SJSA1 (cell line): ENCODE data around the gene SON. TPM values are rescaled to one million over a fixed set of nuclear protein-coding genes. Genes with fewer than 3 reads are reported as not detected.

Source experiments
- DNase-seq, 2 experiments: peaks; one replicate each; pipeline ENCODE4 v3.0.0-alpha.2; 2015 to 2020; ENCODE audit warnings: low spot score in 2 of 2, low read depth in 1 of 2
- H3K27ac ChIP-seq: fragments of 250-450 bp; sonication (Bioruptor Pico); 2 replicates; pipeline ENCODE4 v1.5.1; 2020; ENCODE audit warnings: mild to moderate bottlenecking, moderate library complexity
- H3K27me3 ChIP-seq: fragments of 250-450 bp; sonication (Bioruptor Pico); replicated peaks from 2 replicates; pipeline ENCODE4 v1.5.1; 2020; ENCODE audit warnings: mild to moderate bottlenecking, moderate library complexity
- H3K36me3 ChIP-seq: fragments of 250-450 bp; sonication (Bioruptor Pico); 2 replicates; pipeline ENCODE4 v1.5.1; 2020; ENCODE audit warnings: mild to moderate bottlenecking
- H3K4me1 ChIP-seq: fragments of 250-450 bp; sonication (Bioruptor Pico); replicated peaks from 2 replicates; pipeline ENCODE4 v1.6.1; 2021; ENCODE audit warnings: mild to moderate bottlenecking
- H3K4me3 ChIP-seq: fragments of 250-450 bp; sonication (Bioruptor Pico); 2 replicates; pipeline ENCODE4 v1.5.1; 2020; ENCODE audit warnings: mild to moderate bottlenecking
- H3K9me3 ChIP-seq: fragments of 250-450 bp; sonication (Bioruptor Pico); replicated peaks from 2 replicates; pipeline ENCODE4 v1.5.1; 2020; ENCODE audit warnings: mild to moderate bottlenecking
- total RNA-seq: library from RNA; depleted of rRNA; stranded (reverse); fragments of >200 nt; shearing (Covaris generic); gene quantifications from 2 replicates; pipeline ENCODE4 v1.2.3, GENCODE V29; 2014

SON gene
- total RNA-seq, 1 experiment from 2014 or later, result 115 TPM

- no peak for DNase-seq
- H3K27me3 ChIP-seq, result no peaks in the 10 kb centered on the region
- H3K4me1 ChIP-seq, result no peaks in the 10 kb centered on the region
- H3K9me3 ChIP-seq, result no peaks in the 10 kb centered on the region
- peaks cover 58% of the 10 kb centered on the region for H3K36me3 ChIP-seq
- H3K27ac ChIP-seq, result no peak overlapping the region
- no peak overlapping the region for H3K4me3 ChIP-seq
Measured at GRCh38 chr21:33522953-33523349, 19.9 kb upstream of the SON start.

GRCh38 chr21:33531007-33531406 is 11.8 kb upstream of the SON start:
- DNase-seq, result no peak
- Histone ChIP-seq H3K36me3 (peaks cover 92% of the 10 kb centered on the region), H3K9me3 (no peaks in the 10 kb centered on the region), H3K4me1 (no peaks in the 10 kb centered on the region), H3K27me3 (no peaks in the 10 kb centered on the region), H3K4me3 (no peak overlapping the region), H3K27ac (no peak overlapping the region)

- H3K36me3 ChIP-seq, result peaks cover 71% of the 10 kb centered on the region
Measured at GRCh38 chr21:33537212-33537611, 5.6 kb upstream of the SON start.

GRCh38 chr21:33539616-33540015 is 3.2 kb upstream of the SON start:
- peaks cover 4% of the 10 kb centered on the region; the same call in 1 of the 2 replicates for H3K4me1 ChIP-seq
- no peak overlapping the region for H3K4me3 ChIP-seq
- H3K27me3 ChIP-seq, result no peaks in the 10 kb centered on the region
- no peaks in the 10 kb centered on the region for H3K9me3 ChIP-seq
- DNase-seq, result no peak
- no peak overlapping the region for H3K27ac ChIP-seq
- H3K36me3 ChIP-seq, result peaks cover 62% of the 10 kb centered on the region

More at GRCh38 chr21:33537212-33537611, 5.6 kb upstream of the SON start:
- H3K4me1 ChIP-seq, result 0 out of 2 replicates have a peak, but pooled peaks cover 4% of the 10 kb centered on the region
- DNase-seq, result no peak
- no peaks in the 10 kb centered on the region for H3K27me3 ChIP-seq
- no peak overlapping the region for H3K4me3 ChIP-seq
- H3K27ac ChIP-seq, result no peak overlapping the region
- H3K9me3 ChIP-seq, result no peaks in the 10 kb centered on the region

DNA sequence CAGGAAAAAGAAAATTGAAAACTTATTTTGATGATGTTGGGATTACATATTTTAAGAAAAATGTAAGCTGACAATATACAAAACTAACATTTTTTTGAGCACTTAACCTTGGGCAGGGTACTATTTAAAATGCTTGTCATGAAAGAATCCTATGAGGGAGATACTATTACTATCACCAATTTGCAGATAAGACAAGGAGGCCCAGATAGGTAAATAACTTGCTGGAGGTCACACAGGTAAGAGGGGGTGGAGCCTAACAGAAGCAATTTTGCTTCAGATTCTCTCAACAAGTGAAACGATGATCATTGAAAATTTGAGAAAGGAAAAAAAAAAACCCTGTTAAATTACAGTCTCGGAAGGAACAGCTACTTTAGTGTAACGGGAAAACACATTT is 2.1 kb upstream of the SON start:
- peaks cover 59% of the 10 kb centered on the region for H3K36me3 ChIP-seq
- H3K27me3 ChIP-seq, result no peaks in the 10 kb centered on the region
- no peak overlapping the region for H3K27ac ChIP-seq
- H3K4me1 ChIP-seq, result peaks cover 4% of the 10 kb centered on the region; the same call in 1 of the 2 replicates
- no peak for DNase-seq
- no peaks in the 10 kb centered on the region for H3K9me3 ChIP-seq
- no peak overlapping the region for H3K4me3 ChIP-seq

DNA sequence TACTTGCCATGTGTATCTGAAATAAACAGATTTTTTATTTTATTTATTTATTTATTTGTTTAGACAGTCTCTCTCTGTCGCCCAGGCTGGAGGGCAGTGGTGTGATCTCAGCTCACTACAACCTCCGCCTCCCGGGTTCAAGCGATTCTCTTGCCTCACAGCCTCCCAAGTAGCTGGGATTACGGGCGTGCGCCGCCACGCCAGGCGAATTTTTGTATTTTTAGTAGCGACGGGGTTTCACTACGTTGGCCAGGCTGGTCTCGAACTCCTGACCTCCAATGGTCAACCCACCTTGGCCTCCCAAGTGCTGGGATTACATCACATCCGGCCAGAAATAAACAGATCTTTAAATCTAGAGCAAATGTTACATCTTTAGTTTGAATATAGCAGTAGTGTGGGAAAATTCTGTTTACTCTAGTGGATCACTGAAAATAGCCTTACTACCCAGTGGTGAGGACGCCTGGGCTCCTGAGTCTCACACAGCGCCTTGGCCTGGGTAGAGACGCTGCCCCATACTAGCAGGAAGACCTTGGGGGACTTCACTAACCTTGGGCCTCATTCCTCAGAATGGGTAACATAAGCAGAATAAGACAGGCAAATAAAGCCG is 1.6 kb upstream of the SON start:
- peaks cover 4% of the 10 kb centered on the region; the same call in 1 of the 2 replicates for H3K4me1 ChIP-seq
- H3K9me3 ChIP-seq, result no peaks in the 10 kb centered on the region
- DNase-seq, result no peak
- H3K27ac ChIP-seq, result peak overlapping the region; percentile 97
- H3K4me3 ChIP-seq, result peak overlapping the region; percentile 72
- H3K27me3 ChIP-seq, result no peaks in the 10 kb centered on the region
- peaks cover 61% of the 10 kb centered on the region for H3K36me3 ChIP-seq

GRCh38 chr21:33541756-33542639 is 840 bp upstream of the SON start, which contains the start of gene GART:
Gene GART (minus strand): TSS chr21:33542117. CDS start chr21:33539315, 2,802 bp downstream.
- peak; percentile 88 for DNase-seq
- Histone ChIP-seq H3K27ac (peak within 1 kb of the TSS; percentile 97), H3K36me3 (peaks cover 61% of the 10 kb centered on the region), H3K27me3 (no peaks in the 10 kb centered on the region), H3K4me3 (peak within 1 kb of the TSS; percentile 72), H3K4me1 (peaks cover 4% of the 10 kb centered on the region; the same call in 1 of the 2 replicates), H3K9me3 (no peaks in the 10 kb centered on the region)

DNA sequence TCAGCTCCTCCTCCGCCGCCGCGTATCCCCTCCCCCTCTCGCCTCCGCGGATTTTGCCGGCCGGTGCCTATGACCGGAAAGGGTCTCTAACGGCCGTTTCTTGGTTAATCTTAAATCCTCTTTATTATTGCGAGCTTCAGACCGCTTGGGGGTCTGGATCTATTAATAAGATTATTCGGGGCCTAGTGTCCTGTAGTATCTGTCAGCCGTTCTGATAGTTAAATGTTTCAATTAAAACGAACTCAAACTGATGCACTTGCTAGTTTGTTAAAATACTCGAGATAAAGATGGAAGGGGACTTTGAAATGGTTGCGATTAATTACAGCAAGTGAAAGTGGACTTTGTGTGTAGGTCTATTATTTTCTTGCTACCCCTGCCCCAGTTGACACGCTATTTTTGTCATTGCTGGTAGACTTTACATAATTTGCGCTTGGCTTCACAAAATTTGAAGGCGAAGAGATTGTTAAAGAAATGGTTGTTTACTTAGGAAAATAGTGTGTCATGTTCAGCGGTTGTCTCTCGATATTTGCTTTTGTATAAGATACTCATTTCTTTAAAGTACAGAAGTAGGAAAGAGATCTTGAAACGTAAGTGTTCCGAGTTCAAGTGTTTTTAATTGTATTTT is 779 bp downstream of the SON start:
- peak overlapping the region; percentile 72 for H3K4me3 ChIP-seq
- peak in 1 of 2 experiments; percentile 76 for DNase-seq
- peak overlapping the region; percentile 97 for H3K27ac ChIP-seq
- peaks cover 58% of the 10 kb centered on the region for H3K36me3 ChIP-seq
- H3K4me1 ChIP-seq, result peaks cover 4% of the 10 kb centered on the region; the same call in 1 of the 2 replicates
- no peaks in the 10 kb centered on the region for H3K9me3 ChIP-seq
- H3K27me3 ChIP-seq, result no peaks in the 10 kb centered on the region

- Histone ChIP-seq H3K27me3 (no peaks in the 10 kb centered on the region), H3K4me1 (peaks cover 4% of the 10 kb centered on the region; the same call in 1 of the 2 replicates), H3K27ac (no peak overlapping the region), H3K36me3 (peaks cover 64% of the 10 kb centered on the region), H3K9me3 (no peaks in the 10 kb centered on the region), H3K4me3 (peak overlapping the region; percentile 72)
- no peak for DNase-seq
Measured at GRCh38 chr21:33544451-33545195, 1.8 kb downstream of the SON start.

GRCh38 chr21:33546086-33546485 is 3.2 kb downstream of the SON start:
- no peaks in the 10 kb centered on the region for H3K27me3 ChIP-seq
- peaks cover 70% of the 10 kb centered on the region for H3K36me3 ChIP-seq
- H3K4me1 ChIP-seq, result peaks cover 3% of the 10 kb centered on the region; the same call in 1 of the 2 replicates
- no peak for DNase-seq
- H3K9me3 ChIP-seq, result no peaks in the 10 kb centered on the region
- H3K27ac ChIP-seq, result no peak overlapping the region
- no peak overlapping the region for H3K4me3 ChIP-seq

DNA sequence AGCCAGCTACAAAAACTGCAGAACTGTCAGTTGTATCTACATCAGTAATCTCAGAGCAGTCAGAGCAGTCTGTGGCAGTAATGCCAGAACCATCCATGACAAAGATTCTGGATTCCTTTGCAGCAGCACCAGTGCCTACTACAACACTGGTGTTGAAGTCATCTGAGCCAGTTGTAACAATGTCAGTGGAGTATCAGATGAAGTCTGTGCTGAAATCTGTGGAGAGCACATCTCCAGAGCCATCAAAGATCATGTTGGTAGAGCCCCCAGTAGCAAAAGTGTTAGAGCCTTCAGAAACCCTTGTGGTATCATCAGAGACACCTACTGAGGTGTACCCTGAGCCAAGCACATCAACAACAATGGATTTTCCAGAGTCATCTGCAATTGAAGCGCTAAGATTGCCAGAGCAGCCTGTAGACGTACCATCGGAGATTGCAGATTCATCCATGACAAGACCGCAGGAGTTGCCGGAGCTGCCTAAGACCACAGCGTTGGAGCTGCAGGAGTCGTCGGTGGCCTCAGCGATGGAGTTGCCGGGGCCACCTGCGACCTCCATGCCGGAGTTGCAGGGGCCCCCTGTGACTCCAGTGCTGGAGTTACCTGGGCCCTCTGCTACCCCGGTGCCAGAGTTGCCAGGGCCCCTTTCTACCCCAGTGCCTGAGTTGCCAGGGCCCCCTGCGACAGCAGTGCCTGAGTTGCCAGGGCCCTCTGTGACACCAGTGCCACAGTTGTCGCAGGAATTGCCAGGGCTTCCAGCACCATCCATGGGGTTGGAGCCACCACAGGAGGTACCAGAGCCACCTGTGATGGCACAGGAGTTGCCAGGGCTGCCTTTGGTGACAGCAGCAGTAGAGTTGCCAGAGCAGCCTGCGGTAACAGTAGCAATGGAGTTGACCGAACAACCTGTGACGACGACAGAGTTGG is 7.3 kb downstream of the SON start:
- Histone ChIP-seq H3K4me3 (no peak overlapping the region), H3K9me3 (no peaks in the 10 kb centered on the region), H3K27me3 (no peaks in the 10 kb centered on the region), H3K27ac (no peak overlapping the region), H3K36me3 (peaks cover 92% of the 10 kb centered on the region), H3K4me1 (no peaks in the 10 kb centered on the region)
- DNase-seq, result no peak

DNA sequence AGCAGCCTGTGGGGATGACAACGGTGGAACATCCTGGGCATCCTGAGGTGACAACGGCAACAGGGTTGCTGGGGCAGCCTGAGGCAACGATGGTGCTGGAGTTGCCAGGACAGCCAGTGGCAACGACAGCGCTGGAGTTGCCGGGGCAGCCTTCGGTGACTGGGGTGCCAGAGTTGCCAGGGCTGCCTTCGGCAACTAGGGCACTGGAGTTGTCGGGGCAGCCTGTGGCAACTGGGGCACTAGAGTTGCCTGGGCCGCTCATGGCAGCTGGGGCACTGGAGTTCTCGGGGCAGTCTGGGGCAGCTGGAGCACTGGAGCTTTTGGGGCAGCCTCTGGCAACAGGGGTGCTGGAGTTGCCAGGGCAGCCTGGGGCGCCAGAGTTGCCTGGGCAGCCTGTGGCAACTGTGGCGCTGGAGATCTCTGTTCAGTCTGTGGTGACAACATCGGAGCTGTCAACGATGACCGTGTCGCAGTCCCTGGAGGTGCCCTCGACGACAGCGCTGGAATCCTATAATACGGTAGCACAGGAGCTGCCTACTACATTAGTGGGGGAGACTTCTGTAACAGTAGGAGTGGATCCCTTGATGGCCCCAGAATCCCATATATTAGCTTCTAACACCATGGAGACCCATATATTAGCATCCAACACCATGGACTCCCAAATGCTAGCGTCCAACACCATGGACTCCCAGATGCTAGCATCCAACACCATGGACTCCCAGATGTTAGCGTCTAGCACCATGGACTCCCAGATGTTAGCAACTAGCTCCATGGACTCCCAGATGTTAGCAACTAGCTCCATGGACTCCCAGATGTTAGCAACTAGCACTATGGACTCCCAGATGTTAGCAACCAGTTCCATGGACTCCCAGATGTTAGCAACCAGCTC is 8.2 kb downstream of the SON start:
- Histone ChIP-seq H3K4me1 (no peaks in the 10 kb centered on the region), H3K9me3 (no peaks in the 10 kb centered on the region), H3K27ac (no peak overlapping the region), H3K4me3 (no peak overlapping the region), H3K36me3 (peaks cover 94% of the 10 kb centered on the region), H3K27me3 (no peaks in the 10 kb centered on the region)
- no peak for DNase-seq
